ENCODE data around the gene CLCN2.

The CLCN2 gene

GRCh38 chr3:184380627-184381260, 19.3 kb upstream of the CLCN2 start:
- DNase-seq = no peak

GRCh38 chr3:184380185-184380626, 18.8 kb upstream of the CLCN2 start:
- no peak for DNase-seq

- no peak for DNase-seq
Observed at GRCh38 chr3:184379358-184380184, 18.2 kb upstream of the CLCN2 start, which contains the start of gene CHRD. CHRD (plus strand) TSS chr3:184380054; CDS start chr3:184380319, 265 bp downstream.

GRCh38 chr3:184378651-184379357, 17.4 kb upstream of the CLCN2 start:
- no peak for DNase-seq

GRCh38 chr3:184377882-184378445, 16.6 kb upstream of the CLCN2 start, which contains the start of gene THPO:
THPO (minus strand) TSS chr3:184378207; CDS start chr3:184376259, 1,948 bp downstream.
- no peak for DNase-seq

GRCh38 chr3:184377374-184377773, 16.0 kb upstream of the CLCN2 start:
- DNase-seq = no peak

GRCh38 chr3:184375747-184376461, 14.5 kb upstream of the CLCN2 start:
- no peak for DNase-seq

GRCh38 chr3:184373422-184373821, 12.0 kb upstream of the CLCN2 start:
- DNase-seq = no peak

- DNase-seq = no peak
Observed at GRCh38 chr3:184372911-184373310, 11.5 kb upstream of the CLCN2 start.

- no peak for DNase-seq
Observed at GRCh38 chr3:184372296-184372821, 11.0 kb upstream of the CLCN2 start.

GRCh38 chr3:184371570-184372018, 10.2 kb upstream of the CLCN2 start:
- peak; percentile 52 for DNase-seq

GRCh38 chr3:184368586-184369183, 7.3 kb upstream of the CLCN2 start:
- no peak for DNase-seq

- no peak for DNase-seq
Observed at GRCh38 chr3:184368116-184368515, 6.7 kb upstream of the CLCN2 start.

GRCh38 chr3:184366619-184367289, 5.3 kb upstream of the CLCN2 start:
- DNase-seq = no peak

- peak; percentile 87 for DNase-seq
Observed at GRCh38 chr3:184362668-184363546, 1.5 kb upstream of the CLCN2 start.

GRCh38 chr3:184361932-184362667, 695 bp upstream of the CLCN2 start:
- no peak for DNase-seq

GRCh38 chr3:184360929-184361531, 375 bp downstream of the CLCN2 start:
- DNase-seq = no peak

GRCh38 chr3:184360070-184360928, 1.1 kb downstream of the CLCN2 start:
- no peak for DNase-seq

Data from SIG-M5 (cell line).